Measurements from ENCODE around the gene FKBP8. TPM values are rescaled to one million over a fixed set of nuclear protein-coding genes. Genes with fewer than 3 reads are reported as not detected.
"Not testable (repeated sequence)": the region's sequence is repeated elsewhere in the genome, so short reads cannot be mapped to it uniquely, and the experiment has no call there.

Gene FKBP8
- total RNA-seq, 2 donors from 2014 or later = 169 to 174 TPM

DNA sequence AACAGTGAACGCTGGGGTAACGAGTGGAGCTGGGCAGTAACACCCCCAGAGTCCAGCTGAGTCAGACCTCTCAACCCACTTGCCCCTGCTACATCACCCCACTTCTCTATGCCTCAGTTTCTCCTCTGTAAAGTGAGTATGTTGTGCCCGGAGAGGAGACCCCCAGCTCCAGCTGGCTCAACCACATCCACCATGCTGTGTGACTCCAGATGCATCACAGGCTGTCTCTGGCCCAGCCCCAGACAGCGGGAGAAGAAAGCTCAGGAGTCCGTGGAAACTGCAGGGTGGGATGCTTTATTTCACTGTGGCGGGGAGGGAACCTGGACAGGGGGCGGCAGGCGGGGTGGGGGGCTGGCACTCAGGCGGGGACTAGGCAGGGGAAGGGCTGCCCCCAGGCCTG, 11.9 kb downstream of the FKBP8 start:
- DNase-seq = no peak
- ATAC-seq = no peak
- intact Hi-C loops (cut with DNase I) = no loop called here

- no peak for ATAC-seq
Measured at GRCh38 chr19:18529782-18530181, 13.6 kb downstream of the FKBP8 start.

DNA sequence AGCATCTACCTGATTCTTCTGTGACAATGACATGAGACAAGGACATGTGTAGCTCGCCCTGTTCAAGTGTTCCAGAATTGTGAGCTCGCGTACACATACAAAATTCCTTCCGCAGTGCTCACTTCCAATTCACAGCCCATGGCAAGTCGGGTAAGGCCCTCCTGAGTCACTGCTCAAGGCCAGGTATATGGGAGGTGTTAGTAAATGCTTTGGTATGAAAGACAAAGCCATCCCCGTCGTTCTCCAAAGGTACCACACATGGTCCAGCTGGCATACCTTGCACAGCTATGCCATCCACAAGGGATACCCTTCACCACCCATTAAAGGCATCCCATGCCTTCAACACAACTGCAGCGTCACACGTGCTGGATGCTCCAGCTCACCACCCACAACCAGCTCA, 17.1 kb downstream of the FKBP8 start:
- DNase-seq (no peak), ATAC-seq (no peak)
- intact Hi-C loops (cut with DNase I) = no loop called here

More at GRCh38 chr19:18529782-18530181, 13.6 kb downstream of the FKBP8 start:
- intact Hi-C loops (cut with DNase I) = no loop called here
- no peak for DNase-seq

- no peak for ATAC-seq
- intact Hi-C loops (cut with DNase I) = no loop called here
- DNase-seq = no peak
Measured at GRCh38 chr19:18523841-18524240, 19.5 kb downstream of the FKBP8 start.

DNA sequence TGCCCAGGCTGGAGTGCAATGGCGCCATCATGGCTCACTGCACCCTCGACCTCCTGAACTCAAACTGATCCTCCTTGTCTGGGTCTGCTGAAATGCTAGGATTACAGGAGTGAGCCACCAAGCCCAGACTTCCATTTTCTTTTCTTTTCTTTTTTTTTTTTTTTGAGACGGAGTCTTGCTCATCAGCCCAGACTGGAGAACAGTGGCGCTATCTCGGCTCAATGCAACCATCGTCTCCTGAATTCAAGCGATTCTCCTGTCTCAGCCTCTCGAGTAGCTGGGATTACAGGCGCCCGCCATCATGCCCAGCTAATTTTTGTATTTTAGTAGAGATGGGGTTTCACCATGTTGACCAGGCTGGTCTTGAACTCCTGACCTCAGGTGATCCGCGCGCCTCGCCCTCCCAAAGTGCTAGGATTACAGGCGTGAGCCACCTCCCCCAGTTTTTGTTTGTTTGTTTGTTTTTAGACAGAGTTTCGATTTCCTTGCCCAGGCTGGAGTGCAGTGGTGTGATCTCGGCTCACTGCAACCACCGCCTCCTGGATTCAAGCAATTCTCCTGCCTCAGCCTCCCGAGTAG, 20.4 kb downstream of the FKBP8 start:
- intact Hi-C loops (cut with DNase I); ATAC-seq; DNase-seq: not testable (repeated sequence)

- DNase-seq (peak; percentile 100), ATAC-seq (peak; percentile 92 to 93)
- intact Hi-C loops (cut with DNase I) = no loop called here
Measured at GRCh38 chr19:18522124-18522861, 21.1 kb downstream of the FKBP8 start.

DNA sequence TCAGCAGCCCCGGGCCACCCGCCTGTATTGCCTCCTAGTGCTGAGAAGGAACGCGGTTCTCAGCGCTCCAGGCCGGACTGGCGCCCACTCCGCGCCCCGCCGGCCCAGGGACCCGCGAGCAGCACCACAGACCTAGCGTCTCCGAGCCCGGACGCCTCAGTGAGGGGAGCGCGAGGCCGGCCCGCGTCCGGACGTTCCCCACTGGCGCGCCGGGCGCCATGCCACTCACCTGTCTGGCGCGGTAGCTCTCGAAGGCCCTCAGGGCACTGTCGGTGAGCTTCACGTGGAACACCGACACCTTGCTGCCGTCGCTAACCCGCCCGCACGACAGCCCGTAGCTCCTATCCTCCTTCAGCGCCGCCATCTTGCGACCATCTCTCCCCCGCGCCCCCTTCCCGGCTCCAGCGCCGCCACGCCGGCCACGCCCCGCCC, 21.7 kb downstream of the FKBP8 start, which contains the start of gene ELL:
Gene ELL (minus strand): TSS at position 379 of the 432 bp plus-strand sequence. CDS start 15 bp downstream, at position 364.
- intact Hi-C loops (cut with DNase I) = loop anchor here in 1 of 2 donors (2.0 kb wide), 1 partner anchor 33 kb away; no protein-coding TSS in a partner anchor
- no peak for DNase-seq
- ATAC-seq = peak; percentile 3 to 6

GRCh38 chr19:18520848-18521691, 22.3 kb downstream of the FKBP8 start:
- peak in 1 of 2 donors; percentile 0 for ATAC-seq
- intact Hi-C loops (cut with DNase I) = loop anchor here in 1 of 2 donors (2.0 kb wide), 1 partner anchor 32 kb away; no protein-coding TSS in a partner anchor
- peak; percentile 47 for DNase-seq

DNA sequence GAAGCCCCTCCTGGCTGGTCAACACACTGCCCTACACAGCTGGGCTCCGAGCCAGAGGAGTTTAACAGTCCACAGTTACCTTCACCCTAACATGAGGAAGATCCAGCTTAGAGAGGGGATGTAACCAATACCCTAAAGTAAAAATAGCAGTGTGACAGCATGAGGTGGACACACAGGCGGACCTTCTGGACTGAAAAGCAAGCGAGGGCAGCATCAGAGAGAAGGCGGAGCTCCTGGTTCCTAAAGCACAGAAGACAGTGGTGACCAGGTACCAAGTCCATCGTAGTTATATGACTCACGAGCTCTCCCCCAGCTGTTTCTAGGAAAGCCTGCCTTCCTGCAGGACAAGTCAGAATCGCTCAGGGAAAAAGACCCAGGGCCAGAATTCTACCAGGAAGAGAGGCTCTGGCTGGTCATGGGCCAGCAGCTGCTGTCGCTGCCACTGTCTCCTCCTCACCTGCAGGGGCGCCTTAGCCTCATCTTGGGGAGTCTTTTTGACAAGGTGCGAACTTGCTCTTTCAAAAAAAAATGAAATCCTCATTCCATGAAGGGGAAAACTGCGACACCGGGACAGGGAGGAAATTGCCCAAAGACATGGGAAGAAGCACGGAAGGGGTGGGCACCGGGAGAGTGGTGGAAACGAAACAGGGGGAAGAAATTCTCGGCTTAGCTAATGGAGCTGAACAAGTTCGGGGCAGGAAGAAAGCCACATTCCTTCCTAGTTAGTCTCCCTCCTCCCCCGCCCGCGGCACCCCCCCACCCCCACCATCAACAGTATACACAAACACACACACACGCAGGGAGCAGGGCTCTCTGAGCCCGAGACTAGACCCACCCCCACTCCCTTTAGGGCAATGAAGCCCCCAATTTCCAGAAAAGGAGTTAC, 23.2 kb downstream of the FKBP8 start:
- intact Hi-C loops (cut with DNase I) = loop anchor here (2.0 to 10.0 kb wide), 2 partner anchors 31 to 55 kb away; no protein-coding TSS in a partner anchor
- DNase-seq = peak; percentile 67
- peak in 1 of 2 donors; percentile 4 for ATAC-seq

- no peak for ATAC-seq
- intact Hi-C loops (cut with DNase I) = loop anchor here in 1 of 2 donors (10.0 kb wide), 1 partner anchor 54 kb away; no protein-coding TSS in a partner anchor
- DNase-seq = no peak
Measured at GRCh38 chr19:18518639-18519038, 24.7 kb downstream of the FKBP8 start.

- no peak for ATAC-seq
- no peak for DNase-seq
- intact Hi-C loops (cut with DNase I) = loop anchor here in 1 of 2 donors (10.0 kb wide), 1 partner anchor 53 kb away; no protein-coding TSS in a partner anchor
Measured at GRCh38 chr19:18517606-18518005, 25.8 kb downstream of the FKBP8 start.

DNA sequence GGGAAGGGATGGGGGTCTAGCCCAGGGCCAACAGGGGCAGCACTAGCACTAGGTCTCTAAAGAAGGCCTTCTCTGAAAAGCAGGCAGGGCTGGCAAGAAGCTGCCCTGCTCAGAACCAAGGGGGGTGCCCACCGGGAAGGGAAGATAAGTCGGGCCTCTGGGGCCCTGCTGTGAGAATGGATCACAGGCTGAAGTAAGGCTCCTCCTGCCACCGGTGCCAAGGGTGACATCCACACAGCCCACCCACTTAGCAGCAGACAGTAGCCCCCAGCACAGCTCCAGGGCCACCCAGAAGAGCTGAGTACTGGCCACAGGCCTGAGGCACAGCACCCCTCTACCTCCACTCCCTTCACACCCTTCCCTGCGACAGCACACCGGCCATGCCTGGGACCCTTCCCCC, 27.4 kb downstream of the FKBP8 start:
- DNase-seq (no peak), ATAC-seq (no peak)
- intact Hi-C loops (cut with DNase I) = loop anchor here in 1 of 2 donors (10.0 kb wide), 1 partner anchor 51 kb away; no protein-coding TSS in a partner anchor

GRCh38 chr19:18514800-18515682, 28.3 kb downstream of the FKBP8 start:
- DNase-seq = peak; percentile 81
- ATAC-seq = peak; percentile 44 to 68
- intact Hi-C loops (cut with DNase I) = loop anchor here in 1 of 2 donors (10.0 kb wide), 1 partner anchor 50 kb away; no protein-coding TSS in a partner anchor

DNA sequence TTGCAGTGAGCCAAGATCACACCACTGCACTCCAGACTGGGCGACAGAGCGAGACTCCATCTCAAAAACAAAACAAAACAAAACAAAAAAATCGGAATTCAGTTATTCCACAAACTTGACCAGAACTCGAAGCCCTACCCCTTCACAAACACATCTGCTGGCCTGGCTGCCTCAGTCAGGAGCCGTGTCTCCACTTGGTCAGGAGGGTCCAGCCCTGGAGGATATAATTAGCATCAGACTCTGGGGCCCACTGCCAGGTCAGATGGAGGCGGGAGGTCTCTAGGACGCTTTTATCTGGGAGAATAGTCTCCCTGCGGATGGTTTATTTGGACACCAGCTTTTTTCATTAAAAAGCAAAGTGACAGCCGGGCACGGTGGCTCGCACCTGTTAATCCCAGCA, 29.5 kb downstream of the FKBP8 start:
- intact Hi-C loops (cut with DNase I) = loop anchor here in 1 of 2 donors (10.0 kb wide), 1 partner anchor 49 kb away; no protein-coding TSS in a partner anchor
- peak; percentile 66 to 68 for ATAC-seq

DNA sequence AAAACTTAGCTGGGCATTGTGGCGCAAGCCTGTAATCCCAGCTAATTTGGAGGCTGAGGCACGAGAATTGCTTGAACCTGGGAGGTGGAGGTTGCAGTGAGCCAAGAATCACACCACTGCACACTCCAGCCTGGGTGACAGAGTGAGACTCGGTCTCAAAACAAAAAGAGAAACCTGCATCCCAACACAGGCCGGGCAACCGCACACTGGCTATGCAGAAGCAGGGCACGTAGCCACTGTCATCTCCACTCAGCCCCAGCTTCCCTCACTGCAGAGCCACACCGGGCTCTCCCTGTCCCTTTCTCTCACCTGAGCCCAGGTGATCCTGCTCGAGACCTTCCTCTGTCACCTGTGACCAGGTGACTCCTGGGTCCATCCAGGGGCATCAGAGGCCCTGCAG, 33.2 kb downstream of the FKBP8 start:
- ATAC-seq = no peak
- intact Hi-C loops (cut with DNase I) = loop anchor here in 1 of 2 donors (10.0 kb wide), 1 partner anchor 45 kb away; no protein-coding TSS in a partner anchor
- no peak for DNase-seq

More for the DNA sequence above, 29.5 kb downstream of the FKBP8 start:
- peak; percentile 68 for DNase-seq

- no peak for ATAC-seq
- intact Hi-C loops (cut with DNase I) = loop anchor here in 1 of 2 donors (5.0 kb wide), 1 partner anchor 36 kb away; no protein-coding TSS in a partner anchor
- no peak for DNase-seq
Measured at GRCh38 chr19:18508585-18508984, 34.8 kb downstream of the FKBP8 start.

Measured in left cardiac atrium (tissue), 4 donors.